ENCODE data around the gene MFF.
"Not testable (repeated sequence)": the region's sequence is repeated elsewhere in the genome, so short reads cannot be mapped to it uniquely, and the experiment has no call there.

MFF gene

GRCh38 chr2:227335713-227336112 lies 10.7 kb downstream of the MFF start:
- DNase-seq (ENCODE audit: low spot score): no peak

DNA sequence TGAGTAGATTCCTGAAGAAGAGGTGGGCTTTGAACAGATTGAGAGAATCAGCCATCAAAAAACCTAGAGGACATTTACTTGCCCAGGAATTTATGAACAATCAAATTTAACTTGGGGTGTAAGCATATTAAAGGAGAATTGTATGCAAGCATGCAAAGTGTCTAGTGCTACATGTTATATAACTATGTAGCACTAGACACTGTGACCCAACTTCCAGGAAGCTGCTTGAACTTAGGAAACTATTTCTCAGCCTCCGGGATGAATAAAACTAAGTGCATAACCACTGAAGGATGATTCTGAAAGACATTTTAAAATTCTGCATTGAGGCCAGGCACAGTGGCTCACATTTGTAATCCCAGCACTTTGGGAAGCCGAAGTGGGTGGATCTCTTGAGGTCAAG lies 12.4 kb downstream of the MFF start:
- DNase-seq (ENCODE audit: low spot score): no peak

GRCh38 chr2:227339098-227339599 lies 14.1 kb downstream of the MFF start:
- no peak for DNase-seq (ENCODE audit: low spot score)

DNA sequence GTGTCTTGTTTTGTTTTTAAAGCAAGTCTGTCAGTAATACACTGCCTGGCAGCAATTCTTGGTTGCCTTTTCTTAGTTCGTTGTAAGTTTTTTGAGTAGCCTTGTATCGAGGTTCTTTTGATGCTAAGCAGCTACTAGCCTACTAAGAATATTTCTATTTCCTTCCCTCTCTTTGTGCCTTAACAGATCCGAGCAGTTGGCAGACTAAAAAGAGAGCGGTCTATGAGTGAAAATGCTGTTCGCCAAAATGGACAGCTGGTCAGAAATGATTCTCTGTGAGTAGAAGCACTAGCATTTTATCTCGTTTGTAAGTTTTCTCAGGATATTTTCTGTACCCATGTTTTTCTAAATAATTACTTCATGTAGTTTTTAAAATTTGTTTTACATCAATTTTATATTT lies 15.1 kb downstream of the MFF start:
- no peak for DNase-seq (ENCODE audit: low spot score)

DNA sequence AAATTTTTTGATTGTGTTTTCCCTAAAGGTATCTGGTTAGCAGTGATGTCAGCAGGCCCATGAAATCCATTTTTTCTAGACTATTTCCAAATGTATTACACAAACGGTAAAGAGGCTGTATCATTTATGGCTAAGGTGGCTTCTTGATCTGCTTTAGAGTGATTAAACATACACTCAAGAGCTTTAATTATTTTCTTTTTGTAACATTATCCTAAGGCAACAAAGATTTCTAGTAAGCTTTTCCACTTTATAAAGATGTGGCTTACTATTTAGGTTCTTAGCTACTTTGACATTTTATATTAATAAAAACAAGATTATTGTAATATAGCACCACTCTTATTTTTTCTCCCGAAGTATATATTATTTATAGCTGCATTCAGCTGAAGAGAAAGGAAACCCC lies 16.5 kb downstream of the MFF start:
- DNase-seq (ENCODE audit: low spot score): no peak

GRCh38 chr2:227344231-227344630 lies 19.2 kb downstream of the MFF start:
- DNase-seq (ENCODE audit: low spot score): no peak

DNA sequence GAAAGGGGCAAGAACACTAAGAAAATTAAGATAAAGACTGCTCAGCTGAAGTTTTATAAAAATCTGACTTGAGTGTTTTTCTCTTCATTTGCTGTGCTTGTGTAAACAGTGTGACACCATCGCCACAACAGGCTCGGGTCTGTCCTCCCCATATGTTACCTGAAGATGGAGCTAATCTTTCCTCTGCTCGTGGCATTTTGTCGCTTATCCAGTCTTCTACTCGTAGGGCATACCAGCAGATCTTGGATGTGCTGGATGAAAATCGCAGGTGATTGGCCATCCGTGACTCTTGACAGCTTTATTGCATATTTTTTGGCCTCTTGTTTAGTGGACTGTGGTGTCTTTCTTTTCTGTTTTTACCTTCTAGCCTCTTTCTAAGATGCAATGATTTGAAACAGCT lies 22.1 kb downstream of the MFF start:
- DNase-seq (ENCODE audit: low spot score): no peak

DNA sequence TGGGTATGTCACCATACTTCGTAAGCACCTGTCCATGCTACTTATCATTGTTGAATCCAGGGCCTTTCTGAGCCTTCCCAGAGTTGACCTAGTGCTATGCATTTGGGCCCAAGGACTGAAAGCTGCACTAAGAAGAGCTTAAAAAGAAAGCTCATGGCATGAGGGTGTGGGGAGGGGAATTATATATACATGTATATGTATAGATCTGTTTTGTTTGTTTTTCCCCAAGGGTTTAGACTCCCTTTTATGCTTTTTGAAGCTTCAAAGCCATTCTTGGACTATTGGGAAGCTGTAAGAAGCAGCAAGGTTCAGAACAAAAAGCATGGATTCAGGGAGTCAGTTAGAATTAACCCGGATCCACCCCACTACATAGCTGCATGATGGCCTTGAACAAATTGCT lies 23.3 kb downstream of the MFF start:
- no peak for DNase-seq (ENCODE audit: low spot score)

DNA sequence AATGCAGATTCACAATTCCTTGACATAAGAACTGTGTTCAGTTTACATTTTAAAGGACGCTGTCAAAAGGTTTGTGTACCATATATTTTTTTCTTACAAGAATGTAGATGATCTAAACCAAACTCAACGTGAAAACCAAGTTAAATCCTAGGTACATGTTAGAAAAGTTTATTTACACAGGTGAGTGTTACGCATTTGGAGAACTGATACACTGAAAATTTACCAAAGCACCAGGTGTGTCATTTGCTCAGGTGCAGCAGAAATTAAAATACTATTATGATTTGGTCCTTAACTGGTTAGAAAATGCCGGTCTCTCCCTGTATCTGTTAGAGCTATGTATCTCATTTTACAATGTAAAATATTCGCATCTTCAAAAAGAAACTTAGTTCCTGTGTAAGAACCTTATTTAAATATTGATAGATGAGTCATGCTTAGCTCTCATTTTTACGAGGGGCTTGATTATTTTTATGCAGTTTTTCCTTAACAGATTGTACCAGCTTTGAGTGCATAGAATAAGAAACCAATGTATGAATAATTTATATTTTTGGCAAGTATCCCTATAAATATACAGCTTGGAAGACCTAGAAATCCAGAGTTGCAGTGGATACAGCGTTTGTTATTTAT lies 25.1 kb downstream of the MFF start:
- no peak for DNase-seq (ENCODE audit: low spot score)

- no peak for DNase-seq (ENCODE audit: low spot score)
These were observed 26.6 kb downstream of the MFF start for GRCh38 chr2:227351639-227352038.

- DNase-seq (ENCODE audit: low spot score): no peak
These were observed 35.3 kb downstream of the MFF start for GRCh38 chr2:227360351-227360750.

DNA sequence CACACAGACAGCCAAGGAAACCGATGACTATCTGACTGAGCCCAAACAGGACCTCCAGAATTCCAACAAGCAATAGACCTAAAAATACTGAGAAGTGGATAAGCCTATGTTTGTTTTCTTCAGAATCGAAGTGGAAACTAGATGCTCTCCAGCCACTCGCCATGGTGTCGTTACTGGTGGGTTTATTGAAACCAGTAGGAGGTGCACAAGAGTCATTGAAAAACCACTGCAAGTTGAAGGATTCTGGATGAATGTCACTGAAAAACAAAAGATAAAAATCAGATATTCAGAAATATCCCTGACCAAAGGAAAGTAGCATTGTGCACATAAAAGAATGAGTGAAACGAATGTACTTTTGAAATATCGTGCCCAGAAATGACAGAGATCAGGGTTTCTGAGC lies 38.7 kb downstream of the MFF start:
- DNase-seq (ENCODE audit: low spot score): no peak

DNA sequence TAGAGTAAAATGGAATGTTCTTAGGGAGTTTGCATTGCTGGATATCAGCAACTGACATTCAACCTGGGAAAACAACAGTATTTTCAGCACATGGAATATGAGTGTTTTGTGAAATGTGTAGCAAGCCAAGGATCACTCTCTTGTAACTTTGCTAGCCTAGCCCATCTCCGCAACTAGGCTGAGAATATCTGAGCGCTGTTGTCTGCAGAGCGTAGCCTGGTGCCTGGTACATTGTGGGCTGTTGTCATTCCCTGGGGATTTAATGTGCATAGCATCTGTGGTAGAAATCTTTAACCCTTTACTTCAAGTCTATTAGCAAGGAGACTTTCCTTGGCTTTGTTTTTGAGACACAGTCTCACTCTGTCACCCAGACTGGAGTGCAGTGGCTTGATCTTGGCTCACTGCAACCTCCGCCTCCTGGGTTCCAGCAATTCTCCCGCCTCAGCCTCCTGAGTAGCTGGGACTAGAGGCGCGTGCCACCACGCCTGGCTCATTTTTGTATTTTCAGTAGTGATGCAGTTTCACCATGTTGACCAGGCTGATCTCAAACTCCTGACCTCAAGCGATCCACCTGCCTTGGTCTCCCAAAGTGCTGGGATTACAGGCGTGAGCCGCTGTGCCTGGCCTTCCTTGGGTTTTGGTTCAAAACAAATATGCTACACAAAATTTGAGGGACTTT lies 39.7 kb downstream of the MFF start:
- not testable (repeated sequence) for DNase-seq (ENCODE audit: low spot score)

GRCh38 chr2:227365833-227366232 lies 40.8 kb downstream of the MFF start:
- no peak for DNase-seq (ENCODE audit: low spot score)

GRCh38 chr2:227366769-227367426 lies 41.8 kb downstream of the MFF start:
- no peak for DNase-seq (ENCODE audit: low spot score)

- no peak for DNase-seq (ENCODE audit: low spot score)
These were observed 42.4 kb downstream of the MFF start for GRCh38 chr2:227367427-227367795.

DNA sequence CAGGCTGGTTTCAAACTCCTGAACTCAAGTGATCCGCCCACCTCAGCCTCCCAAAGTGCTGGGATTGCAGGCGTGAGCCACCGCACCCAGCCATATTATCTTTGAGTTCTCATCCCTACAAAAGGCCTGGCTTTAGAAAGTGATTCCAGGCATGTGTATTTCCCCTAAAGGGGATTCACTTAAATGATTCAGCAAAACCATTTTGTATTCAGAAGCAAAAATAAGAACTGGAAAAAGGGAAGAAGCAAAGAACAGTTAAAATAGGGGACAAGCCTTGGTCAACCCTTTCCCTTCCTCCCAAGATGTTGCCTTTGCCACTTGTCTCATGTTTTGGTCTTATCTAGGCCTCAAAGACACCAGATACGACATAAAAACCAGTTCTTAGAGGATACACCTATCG lies 43.5 kb downstream of the MFF start:
- DNase-seq (ENCODE audit: low spot score): no peak

DNA sequence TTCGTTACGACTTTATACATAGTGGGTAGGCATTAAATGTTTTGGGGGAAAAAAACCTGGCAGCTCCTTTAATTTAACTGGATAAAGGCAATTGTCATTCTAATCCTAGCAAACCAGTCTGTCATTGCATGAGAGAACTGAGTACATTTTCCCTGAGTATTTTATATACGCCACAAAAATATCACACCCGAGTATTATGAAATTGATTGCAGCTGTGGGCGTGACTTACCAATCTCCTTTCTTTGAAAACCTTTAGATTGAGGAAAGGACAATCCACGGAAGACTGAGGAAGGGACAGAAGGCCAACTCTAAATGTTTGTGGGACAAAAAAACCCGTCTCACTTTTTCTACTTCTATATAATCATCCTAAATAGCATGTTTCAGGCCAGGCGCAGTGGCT lies 45.0 kb downstream of the MFF start:
- no peak for DNase-seq (ENCODE audit: low spot score)

DNA sequence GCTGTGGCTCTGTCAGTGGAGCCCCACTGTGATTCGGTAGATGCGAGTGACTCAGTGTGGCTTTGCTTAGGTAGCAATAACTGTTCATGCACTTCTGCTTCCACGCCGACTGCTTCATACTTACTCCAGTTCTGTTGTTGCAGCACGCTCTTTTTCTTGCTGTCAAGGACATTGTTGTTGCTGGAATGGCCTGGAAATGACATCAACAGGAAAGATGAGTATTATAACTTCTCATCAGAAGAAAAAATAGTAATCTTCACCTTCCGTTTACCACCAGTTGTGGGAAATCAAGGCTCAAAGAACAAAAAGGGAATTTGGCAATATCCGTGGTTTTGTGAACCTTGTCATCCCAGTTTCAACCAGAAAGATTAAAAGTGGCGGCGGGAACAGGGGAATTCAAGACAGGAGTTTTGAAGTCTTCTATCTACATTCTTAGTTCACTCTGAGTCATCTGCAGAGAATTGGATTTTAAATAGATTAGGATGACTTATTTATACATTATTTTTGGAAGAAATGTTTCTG lies 45.8 kb downstream of the MFF start:
- no peak for DNase-seq (ENCODE audit: low spot score)

GRCh38 chr2:227373389-227373788 lies 48.3 kb downstream of the MFF start:
- no peak for DNase-seq (ENCODE audit: low spot score)

- no peak for DNase-seq (ENCODE audit: low spot score)
These were observed 49.1 kb downstream of the MFF start for GRCh38 chr2:227374158-227374557.

DNA sequence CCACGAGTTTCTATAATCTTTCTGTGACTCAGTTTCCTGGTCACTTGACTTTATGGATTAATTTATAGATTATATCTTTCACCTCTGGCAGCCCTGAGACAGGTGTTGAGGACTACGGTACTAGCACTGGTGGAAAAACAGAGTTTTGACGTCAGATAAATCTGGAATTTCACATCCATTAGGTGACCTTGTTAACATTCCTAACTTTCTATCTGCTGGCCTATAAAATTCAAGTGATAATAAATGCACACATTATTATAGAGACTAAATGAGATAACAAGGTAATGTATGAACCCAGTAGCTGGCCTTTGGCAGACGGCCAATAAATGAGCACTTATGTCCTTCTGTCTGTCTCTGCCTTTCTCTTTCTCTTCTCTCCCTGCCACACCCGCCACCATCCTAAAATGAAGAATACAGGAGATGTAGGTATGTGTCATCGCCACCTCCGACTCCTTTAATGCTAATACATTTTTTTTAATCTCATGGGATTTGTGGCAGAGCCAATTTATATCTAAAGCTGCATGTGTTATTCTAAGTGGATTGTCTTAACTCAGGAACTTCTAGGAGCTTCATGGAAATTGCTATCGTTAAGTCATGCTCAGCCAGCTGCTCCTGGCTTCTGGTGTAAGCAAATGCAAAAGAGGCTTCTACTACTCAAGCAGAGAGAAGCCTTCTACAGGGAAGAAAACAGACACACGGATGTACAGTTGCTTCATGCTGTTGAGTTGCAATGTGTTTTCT lies 51.8 kb downstream of the MFF start:
- DNase-seq (ENCODE audit: low spot score): no peak
